Neuronal stem cell (in vitro differentiated cells): Measurements from ENCODE around the gene SNRPB.

Experiments used
- DNase-seq: peaks from one replicate; pipeline ENCODE4 v3.0.0-alpha.2; 2013; ENCODE audit warnings: low spot score
- H2AFZ ChIP-seq: one replicate; pipeline ENCODE4 v1.6.1; 2013; ENCODE audit warnings: mild to moderate bottlenecking, low read length, inconsistent platforms
- H2AK5ac ChIP-seq: 2 replicates; pipeline ENCODE4 v1.6.1; 2013; ENCODE audit warnings: low read depth, mild to moderate bottlenecking, inconsistent platforms, low read length, moderate library complexity, mixed read lengths
- H2BK120ac ChIP-seq: 2 replicates; pipeline ENCODE4 v1.6.1; 2013; ENCODE audit warnings: low read depth, mild to moderate bottlenecking, inconsistent platforms, low read length, moderate library complexity, mixed read lengths
- H2BK12ac ChIP-seq: one replicate; pipeline ENCODE4 v1.6.1; 2013; ENCODE audit warnings: low read length, inconsistent platforms
- H2BK15ac ChIP-seq: 2 replicates; pipeline ENCODE4 v1.6.1; 2013; ENCODE audit warnings: mild to moderate bottlenecking, low read length, inconsistent platforms, mixed read lengths
- H2BK5ac ChIP-seq: one replicate; pipeline ENCODE4 v1.6.1; 2013; ENCODE audit warnings: inconsistent platforms, mild to moderate bottlenecking, low read length, moderate library complexity
- H3K14ac ChIP-seq: one replicate; pipeline ENCODE4 v1.6.1; 2013; ENCODE audit warnings: low read length, inconsistent platforms
- H3K18ac ChIP-seq: 2 replicates; pipeline ENCODE4 v1.6.1; 2013; ENCODE audit warnings: low read length, inconsistent platforms
- H3K23ac ChIP-seq: 2 replicates; pipeline ENCODE4 v1.6.1; 2013; ENCODE audit warnings: low read depth, mild to moderate bottlenecking, mixed read lengths, low read length, inconsistent platforms; ENCODE audit not compliant: poor library complexity
- H3K27ac ChIP-seq: replicated peaks from 3 replicates; pipeline ENCODE4 v1.5.1; 2013; ENCODE audit warnings: low read length, inconsistent platforms
- H3K27me3 ChIP-seq, 3 experiments: 2 replicates each; pipeline ENCODE4 v1.6.1; 2013; ENCODE audit warnings: low read length in 3 of 3, mild to moderate bottlenecking in 2 of 3, inconsistent platforms in 1 of 3, low read depth in 1 of 3, mixed read lengths in 1 of 3, moderate library complexity in 1 of 3; ENCODE audit not compliant: control insufficient read depth in 3 of 3, insufficient read depth in 3 of 3
- H3K36me3 ChIP-seq, 2 donors: replicated peaks in 1 of 2; 2 replicates each; pipeline ENCODE4 v1.6.1; 2013; ENCODE audit warnings: low read length in 2 of 2; ENCODE audit not compliant: control insufficient read depth in 2 of 2, insufficient read depth in 2 of 2
- H3K4ac ChIP-seq: 2 replicates; pipeline ENCODE4 v1.6.1; 2013; ENCODE audit warnings: inconsistent platforms, mild to moderate bottlenecking, low read length, moderate library complexity
- H3K4me1 ChIP-seq, 2 donors: 1 replicate in 1 of 2; 2 replicates in 1 of 2; pipeline ENCODE4 v1.6.1; 2013; ENCODE audit warnings: low read length in 2 of 2, low read depth in 1 of 2; ENCODE audit not compliant: control insufficient read depth in 2 of 2, insufficient read depth in 1 of 2
- H3K4me2 ChIP-seq: one replicate; pipeline ENCODE4 v1.6.1; 2013; ENCODE audit warnings: mild to moderate bottlenecking, low read length, inconsistent platforms; ENCODE audit not compliant: insufficient read depth, poor library complexity, severe bottlenecking
- H3K4me3 ChIP-seq, 2 donors: 2 replicates each; pipeline ENCODE4 v1.5.1; 2013; ENCODE audit warnings: low read length in 2 of 2, mild to moderate bottlenecking in 2 of 2, inconsistent platforms in 1 of 2, moderate library complexity in 1 of 2
- H3K79me1 ChIP-seq: one replicate; pipeline ENCODE4 v1.6.1; 2013; ENCODE audit warnings: low read depth, mild to moderate bottlenecking, inconsistent platforms, low read length, moderate library complexity
- H3K9ac ChIP-seq: one replicate; pipeline ENCODE4 v1.6.1; 2013; ENCODE audit warnings: mild to moderate bottlenecking, low read depth, low read length, inconsistent platforms; ENCODE audit not compliant: poor library complexity
- H3K9me3 ChIP-seq, 2 donors: replicated peaks in 1 of 2; 2 replicates each; pipeline versions ENCODE3 to v1.6.1; 2013; ENCODE audit warnings: low read length in 2 of 2, mild to moderate bottlenecking in 2 of 2, inconsistent platforms in 1 of 2, low read depth in 1 of 2, mixed read lengths in 1 of 2, moderate library complexity in 1 of 2; ENCODE audit not compliant: control insufficient read depth in 2 of 2, insufficient read depth in 1 of 2
- H4K8ac ChIP-seq: one replicate; pipeline ENCODE4 v1.6.1; 2013; ENCODE audit warnings: low read depth, mild to moderate bottlenecking, inconsistent platforms, low read length, moderate library complexity
- H4K91ac ChIP-seq: one replicate; pipeline ENCODE4 v1.6.1; 2013; ENCODE audit warnings: low read length, low read depth, mild to moderate bottlenecking, inconsistent platforms; ENCODE audit not compliant: poor library complexity
- WGBS, 2 donors: extraction: QIAGEN DNeasy Blood & Tissue Kit; methylation state at CpG; one replicate each; pipeline ENCODE4 v1.1.7; 2013; ENCODE audit warnings: missing lambda C conversion rate in 2 of 2, mixed read lengths in 1 of 2; ENCODE audit not compliant: insufficient read length in 2 of 2, insufficient replicate concordance in 1 of 2; ENCODE audit errors: extremely low coverage in 2 of 2; 5-methylcytosine and 5-hydroxymethylcytosine counted together

The SNRPB gene

GRCh38 chr20:2431185-2431584 is 39.4 kb downstream of the SNRPB start:
- Histone ChIP-seq H4K8ac (no peak overlapping the region), H3K4ac (no peak overlapping the region), H2BK12ac (no peak overlapping the region), H3K9ac (no peak overlapping the region), H3K4me2 (no peak overlapping the region), H4K91ac (no peak overlapping the region), H3K27ac (no peak overlapping the region), H2BK5ac (no peak overlapping the region), H3K36me3 (no peaks in the 10 kb centered on the region), H2AFZ (no peak overlapping the region), H3K14ac (no peak overlapping the region), H3K9me3 (no peaks in the 10 kb centered on the region), H3K27me3 (peaks cover 0 to 10% (median 0%) of the 10 kb centered on the region in 3 experiments), H3K18ac (no peak overlapping the region), H2AK5ac (no peak overlapping the region), H3K79me1 (no peaks in the 10 kb centered on the region), H3K4me1 (no peaks in the 10 kb centered on the region), H2BK120ac (no peak overlapping the region), H3K23ac (no peak overlapping the region), H2BK15ac (no peak overlapping the region), H3K4me3 (no peak overlapping the region)
- DNase-seq = no peak
- WGBS, 2 donors = no CpG with 5 or more reads among the region's 1 CpG

GRCh38 chr20:2430538-2430937 is 40.1 kb downstream of the SNRPB start:
- Histone ChIP-seq H3K27me3 (peaks cover 0 to 9% (median 0%) of the 10 kb centered on the region in 3 experiments), H4K91ac (no peak overlapping the region), H2AK5ac (no peak overlapping the region), H2BK5ac (no peak overlapping the region), H3K9ac (peak overlapping the region; percentile 54), H4K8ac (no peak overlapping the region), H3K9me3 (no peaks in the 10 kb centered on the region), H3K23ac (no peak overlapping the region), H3K4me3 (no peak overlapping the region), H2BK120ac (no peak overlapping the region), H3K18ac (no peak overlapping the region), H3K4ac (peak overlapping the region; percentile 12), H3K4me2 (no peak overlapping the region), H3K79me1 (no peaks in the 10 kb centered on the region), H2BK12ac (no peak overlapping the region), H2BK15ac (no peak overlapping the region), H3K36me3 (no peaks in the 10 kb centered on the region), H3K4me1 (no peaks in the 10 kb centered on the region), H2AFZ (no peak overlapping the region), H3K14ac (peak overlapping the region; percentile 25), H3K27ac (no peak overlapping the region)
- no CpG with 5 or more reads among the region's 4 CpGs for WGBS, 2 donors
- DNase-seq = no peak

- Histone ChIP-seq H3K14ac (no peak overlapping the region), H3K4me2 (no peak overlapping the region), H4K8ac (no peak overlapping the region), H3K9ac (no peak overlapping the region), H2AK5ac (no peak overlapping the region), H2BK5ac (no peak overlapping the region), H3K23ac (no peak overlapping the region), H3K9me3 (no peaks in the 10 kb centered on the region), H3K18ac (no peak overlapping the region), H3K27me3 (peaks cover 0 to 4% (median 0%) of the 10 kb centered on the region in 3 experiments), H2BK12ac (no peak overlapping the region), H3K4me3 (no peak overlapping the region), H3K4me1 (no peaks in the 10 kb centered on the region), H3K79me1 (no peaks in the 10 kb centered on the region), H2AFZ (no peak overlapping the region), H2BK15ac (no peak overlapping the region), H2BK120ac (no peak overlapping the region), H3K4ac (no peak overlapping the region), H4K91ac (no peak overlapping the region), H3K36me3 (no peaks in the 10 kb centered on the region), H3K27ac (no peak overlapping the region)
- DNase-seq = no peak
- no CpG with 5 or more reads among the region's 6 CpGs for WGBS, 2 donors
Measured at GRCh38 chr20:2429051-2429450, 41.5 kb downstream of the SNRPB start.

GRCh38 chr20:2421247-2421646 is 49.3 kb downstream of the SNRPB start:
- no peak overlapping the region for H2AK5ac ChIP-seq
- WGBS, 2 donors = no CpG with 5 or more reads among the region's 5 CpGs
- no peak overlapping the region for H2BK12ac ChIP-seq

More at GRCh38 chr20:2421247-2421646, 49.3 kb downstream of the SNRPB start:
- Histone ChIP-seq H3K23ac (no peak overlapping the region), H3K4ac (no peak overlapping the region), H3K4me1 (no peaks in the 10 kb centered on the region), H3K4me2 (no peak overlapping the region), H3K4me3 (no peak overlapping the region), H2BK15ac (no peak overlapping the region), H4K8ac (no peak overlapping the region), H3K27me3 (peaks cover 0 to 7% (median 0%) of the 10 kb centered on the region in 3 experiments), H3K27ac (no peak overlapping the region), H2BK120ac (no peak overlapping the region), H2BK5ac (no peak overlapping the region), H3K14ac (no peak overlapping the region), H4K91ac (no peak overlapping the region), H3K79me1 (no peaks in the 10 kb centered on the region), H3K36me3 (no peaks in the 10 kb centered on the region), H2AFZ (no peak overlapping the region), H3K18ac (no peak overlapping the region), H3K9me3 (no peaks in the 10 kb centered on the region), H3K9ac (no peak overlapping the region)
- no peak for DNase-seq
